ENCODE measurements around the gene MMP15.

- TF ChIP-seq, protein P1, sequence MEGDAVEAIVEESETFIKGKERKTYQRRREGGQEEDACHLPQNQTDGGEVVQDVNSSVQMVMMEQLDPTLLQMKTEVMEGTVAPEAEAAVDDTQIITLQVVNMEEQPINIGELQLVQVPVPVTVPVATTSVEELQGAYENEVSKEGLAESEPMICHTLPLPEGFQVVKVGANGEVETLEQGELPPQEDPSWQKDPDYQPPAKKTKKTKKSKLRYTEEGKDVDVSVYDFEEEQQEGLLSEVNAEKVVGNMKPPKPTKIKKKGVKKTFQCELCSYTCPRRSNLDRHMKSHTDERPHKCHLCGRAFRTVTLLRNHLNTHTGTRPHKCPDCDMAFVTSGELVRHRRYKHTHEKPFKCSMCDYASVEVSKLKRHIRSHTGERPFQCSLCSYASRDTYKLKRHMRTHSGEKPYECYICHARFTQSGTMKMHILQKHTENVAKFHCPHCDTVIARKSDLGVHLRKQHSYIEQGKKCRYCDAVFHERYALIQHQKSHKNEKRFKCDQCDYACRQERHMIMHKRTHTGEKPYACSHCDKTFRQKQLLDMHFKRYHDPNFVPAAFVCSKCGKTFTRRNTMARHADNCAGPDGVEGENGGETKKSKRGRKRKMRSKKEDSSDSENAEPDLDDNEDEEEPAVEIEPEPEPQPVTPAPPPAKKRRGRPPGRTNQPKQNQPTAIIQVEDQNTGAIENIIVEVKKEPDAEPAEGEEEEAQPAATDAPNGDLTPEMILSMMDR (IDR thresholded peaks at IDR 0.05), result no peak
- TF ChIP-seq EZH2phosphoT487 (IDR thresholded peaks at IDR 0.05) (no peak), EZH2 (IDR thresholded peaks at IDR 0.05) (no peak)
Observed at GRCh38 chr16:58082381-58082780, 56.8 kb downstream of the MMP15 start.

All from neural progenitor cell (in vitro differentiated cells).